ENCODE measurements around the gene TMCC2. TPM values are rescaled to one million over a fixed set of nuclear protein-coding genes. Genes with fewer than 3 reads are reported as not detected.
A peak's percentile ranks its signal among the peaks of the same experiment; 100 is the strongest.

Gene TMCC2
- total RNA-seq, 1 experiment from 2014 or later: 3.1 TPM

DNA sequence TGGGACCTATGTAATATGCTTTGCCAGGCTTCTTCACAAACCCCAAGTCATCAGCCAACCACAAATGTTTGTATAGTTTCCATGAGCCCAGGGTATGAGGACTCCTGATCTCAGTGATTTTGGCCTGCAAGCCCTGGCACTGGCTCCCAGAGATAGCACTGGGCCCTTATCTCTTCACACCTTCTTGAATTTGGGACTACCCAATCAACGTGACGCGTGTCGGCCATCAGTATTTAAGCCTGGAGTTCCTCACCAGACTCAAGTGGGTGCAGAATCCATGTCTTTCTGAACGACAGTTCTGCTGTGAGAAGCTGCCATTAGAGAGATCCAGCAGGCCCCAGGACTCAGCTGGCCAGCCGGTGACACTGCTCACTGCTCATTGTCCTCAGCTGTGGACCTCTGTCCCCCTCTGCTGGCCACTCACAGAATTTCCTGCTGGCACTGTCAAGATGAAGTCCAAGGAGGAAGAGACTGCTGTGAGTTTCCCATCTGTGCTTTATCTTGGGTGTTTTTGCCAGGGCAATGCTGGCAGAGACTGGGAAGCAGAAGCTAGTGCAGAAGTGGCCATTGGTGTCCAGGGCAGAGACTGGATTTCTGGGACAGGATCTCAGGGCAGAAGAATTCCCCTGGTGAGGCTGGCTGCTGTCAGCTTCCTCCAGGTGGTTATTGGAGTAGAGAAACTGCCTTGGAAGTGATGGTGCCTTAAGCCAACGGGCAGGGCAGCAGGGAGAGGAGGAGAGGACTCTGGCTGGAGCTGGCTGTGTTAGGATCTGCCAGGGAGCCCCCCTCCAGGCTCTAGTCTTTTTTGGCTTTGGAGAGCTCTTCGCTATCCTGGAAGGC, 28.4 kb downstream of the TMCC2 start:
- BruUV-seq (replicated peaks): no TSS peak
- H3K27me3 ChIP-seq (ENCODE audit: control insufficient read depth, insufficient read depth, low read length): no peaks in the 10 kb centered on the region
- intact Hi-C loops (cut with micrococcal nuclease; ENCODE audit: unreplicated experiment): loop anchor here (1.0 to 10.0 kb wide), 4 partner anchors 27 to 271 kb away; partner anchors contain the start of gene RBBP5
- in situ Hi-C loops (cut with HindIII; ENCODE audit: low pct_unique_long_range_greater_than_20kb, low sequenced_read_pairs): no loop called here
- peaks cover 4% of the 10 kb centered on the region for H3K4me1 ChIP-seq (ENCODE audit: control insufficient read depth, insufficient read depth, low read length)
- no peaks in the 10 kb centered on the region for H3K9me3 ChIP-seq (ENCODE audit: control insufficient read depth, insufficient read depth, low read depth, low read length)
- H3K4me3 ChIP-seq (ENCODE audit: low read depth in 2 of 2, low read length in 2 of 2): no peak overlapping the region
- H3K36me3 ChIP-seq (ENCODE audit: control insufficient read depth, insufficient read depth, low read length): no peaks in the 10 kb centered on the region
- CTCF ChIA-PET: interaction anchor here (0.6 to 3.2 kb wide), 9 partner anchors 10 to 279 kb away, joined by 3 to 28 read pairs (median 4); partner anchors contain the start of gene TMCC2
- no peak overlapping the region for H3K27ac ChIP-seq (ENCODE audit: low read length)
- TF ChIP-seq, protein P1, sequence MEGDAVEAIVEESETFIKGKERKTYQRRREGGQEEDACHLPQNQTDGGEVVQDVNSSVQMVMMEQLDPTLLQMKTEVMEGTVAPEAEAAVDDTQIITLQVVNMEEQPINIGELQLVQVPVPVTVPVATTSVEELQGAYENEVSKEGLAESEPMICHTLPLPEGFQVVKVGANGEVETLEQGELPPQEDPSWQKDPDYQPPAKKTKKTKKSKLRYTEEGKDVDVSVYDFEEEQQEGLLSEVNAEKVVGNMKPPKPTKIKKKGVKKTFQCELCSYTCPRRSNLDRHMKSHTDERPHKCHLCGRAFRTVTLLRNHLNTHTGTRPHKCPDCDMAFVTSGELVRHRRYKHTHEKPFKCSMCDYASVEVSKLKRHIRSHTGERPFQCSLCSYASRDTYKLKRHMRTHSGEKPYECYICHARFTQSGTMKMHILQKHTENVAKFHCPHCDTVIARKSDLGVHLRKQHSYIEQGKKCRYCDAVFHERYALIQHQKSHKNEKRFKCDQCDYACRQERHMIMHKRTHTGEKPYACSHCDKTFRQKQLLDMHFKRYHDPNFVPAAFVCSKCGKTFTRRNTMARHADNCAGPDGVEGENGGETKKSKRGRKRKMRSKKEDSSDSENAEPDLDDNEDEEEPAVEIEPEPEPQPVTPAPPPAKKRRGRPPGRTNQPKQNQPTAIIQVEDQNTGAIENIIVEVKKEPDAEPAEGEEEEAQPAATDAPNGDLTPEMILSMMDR (IDR thresholded peaks at IDR 0.05): peak; percentile 93
- TF ChIP-seq, protein P2, sequence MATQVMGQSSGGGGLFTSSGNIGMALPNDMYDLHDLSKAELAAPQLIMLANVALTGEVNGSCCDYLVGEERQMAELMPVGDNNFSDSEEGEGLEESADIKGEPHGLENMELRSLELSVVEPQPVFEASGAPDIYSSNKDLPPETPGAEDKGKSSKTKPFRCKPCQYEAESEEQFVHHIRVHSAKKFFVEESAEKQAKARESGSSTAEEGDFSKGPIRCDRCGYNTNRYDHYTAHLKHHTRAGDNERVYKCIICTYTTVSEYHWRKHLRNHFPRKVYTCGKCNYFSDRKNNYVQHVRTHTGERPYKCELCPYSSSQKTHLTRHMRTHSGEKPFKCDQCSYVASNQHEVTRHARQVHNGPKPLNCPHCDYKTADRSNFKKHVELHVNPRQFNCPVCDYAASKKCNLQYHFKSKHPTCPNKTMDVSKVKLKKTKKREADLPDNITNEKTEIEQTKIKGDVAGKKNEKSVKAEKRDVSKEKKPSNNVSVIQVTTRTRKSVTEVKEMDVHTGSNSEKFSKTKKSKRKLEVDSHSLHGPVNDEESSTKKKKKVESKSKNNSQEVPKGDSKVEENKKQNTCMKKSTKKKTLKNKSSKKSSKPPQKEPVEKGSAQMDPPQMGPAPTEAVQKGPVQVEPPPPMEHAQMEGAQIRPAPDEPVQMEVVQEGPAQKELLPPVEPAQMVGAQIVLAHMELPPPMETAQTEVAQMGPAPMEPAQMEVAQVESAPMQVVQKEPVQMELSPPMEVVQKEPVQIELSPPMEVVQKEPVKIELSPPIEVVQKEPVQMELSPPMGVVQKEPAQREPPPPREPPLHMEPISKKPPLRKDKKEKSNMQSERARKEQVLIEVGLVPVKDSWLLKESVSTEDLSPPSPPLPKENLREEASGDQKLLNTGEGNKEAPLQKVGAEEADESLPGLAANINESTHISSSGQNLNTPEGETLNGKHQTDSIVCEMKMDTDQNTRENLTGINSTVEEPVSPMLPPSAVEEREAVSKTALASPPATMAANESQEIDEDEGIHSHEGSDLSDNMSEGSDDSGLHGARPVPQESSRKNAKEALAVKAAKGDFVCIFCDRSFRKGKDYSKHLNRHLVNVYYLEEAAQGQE (IDR thresholded peaks at IDR 0.05; ENCODE audit: insufficient read depth in 1 of 2, low read depth in 2 of 2, low read length in 1 of 2): no peak
- ATAC-seq (peak; percentile 98), DNase-seq (ENCODE audit: low read depth, low spot score) (peak; percentile 64)
- POLR2A ChIA-PET: no interaction called here

DNA sequence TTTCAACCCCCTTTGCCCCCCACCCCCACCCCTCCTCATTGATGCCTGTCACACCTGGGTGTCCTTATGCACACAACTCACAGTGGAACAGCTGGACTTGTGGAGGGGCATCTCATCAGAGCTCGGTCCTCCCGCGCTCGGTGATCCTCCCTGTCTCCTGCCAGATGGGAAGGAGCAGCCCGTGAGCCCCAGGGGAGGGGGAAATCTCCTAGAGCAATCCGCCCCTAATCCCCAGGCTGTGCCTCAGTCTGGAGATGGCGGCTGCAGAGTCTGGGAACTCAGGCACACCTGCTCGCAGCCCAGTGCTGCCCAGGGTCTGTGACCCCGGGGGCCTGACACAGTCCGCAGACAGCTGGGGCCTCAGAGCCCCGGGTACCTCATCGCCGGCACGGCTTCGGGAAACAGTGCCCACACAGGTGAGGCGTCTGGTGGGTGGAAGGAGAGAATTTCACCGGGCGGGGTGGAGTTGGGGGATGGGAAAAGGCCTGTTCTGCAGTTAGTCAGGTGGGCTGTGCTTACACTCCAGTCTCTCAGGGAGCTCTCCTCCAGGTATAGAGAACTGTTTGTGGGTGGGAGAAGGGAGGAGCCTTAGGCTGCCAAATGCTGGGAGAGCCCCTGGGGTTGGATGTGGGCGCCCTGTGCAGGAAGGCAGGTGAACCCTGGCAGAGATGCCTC, 29.3 kb downstream of the TMCC2 start:
- intact Hi-C loops (cut with micrococcal nuclease; ENCODE audit: unreplicated experiment): loop anchor here (1.0 to 10.0 kb wide), 4 partner anchors 28 to 272 kb away; partner anchors contain the start of gene RBBP5
- no peak for DNase-seq (ENCODE audit: low read depth, low spot score)
- BruUV-seq (replicated peaks): no TSS peak
- ChIA-PET CTCF (interaction anchor here (0.6 to 3.2 kb wide), 8 partner anchors 9 to 280 kb away, joined by 3 to 28 read pairs (median 4); partner anchors contain the start of gene TMCC2), POLR2A (no interaction called here)
- Histone ChIP-seq H3K27ac (ENCODE audit: low read length) (no peak overlapping the region), H3K9me3 (ENCODE audit: control insufficient read depth, insufficient read depth, low read depth, low read length) (no peaks in the 10 kb centered on the region), H3K4me3 (ENCODE audit: low read depth in 2 of 2, low read length in 2 of 2) (no peak overlapping the region), H3K36me3 (ENCODE audit: control insufficient read depth, insufficient read depth, low read length) (no peaks in the 10 kb centered on the region), H3K4me1 (ENCODE audit: control insufficient read depth, insufficient read depth, low read length) (peaks cover 4% of the 10 kb centered on the region), H3K27me3 (ENCODE audit: control insufficient read depth, insufficient read depth, low read length) (no peaks in the 10 kb centered on the region)
- ATAC-seq: no peak
- TF ChIP-seq TCF7L2 (IDR thresholded peaks at IDR 0.05; ENCODE audit: low read depth, low read length) (no peak), SIN3A (IDR thresholded peaks at IDR 0.05; ENCODE audit: borderline replicate concordance, insufficient read depth, low read depth, low read length) (no peak), POLR2AphosphoS5 (IDR thresholded peaks at IDR 0.05; ENCODE audit: low read depth, low read length) (no peak)
- TF ChIP-seq, protein P1 (IDR thresholded peaks at IDR 0.05): no peak
- TF ChIP-seq, protein P2 (IDR thresholded peaks at IDR 0.05; ENCODE audit: insufficient read depth in 1 of 2, low read depth in 2 of 2, low read length in 1 of 2): no peak
- in situ Hi-C loops (cut with HindIII; ENCODE audit: low pct_unique_long_range_greater_than_20kb, low sequenced_read_pairs): no loop called here
